ENCODE data around the gene ZSWIM2.

The ZSWIM2 gene

GRCh38 chr2:186881660-186882059, 32.7 kb upstream of the ZSWIM2 start:
- Histone ChIP-seq H3K9me3 (no peaks in the 10 kb centered on the region), H3K4me3 (ENCODE audit: low read depth in 1 of 2, low read length in 1 of 2) (no peak overlapping the region), H3K27ac (no peak overlapping the region), H3K27me3 (no peaks in the 10 kb centered on the region), H3K36me3 (no peaks in the 10 kb centered on the region), H3K4me1 (ENCODE audit: control insufficient read depth in 1 of 2, insufficient read depth in 1 of 2, low read depth in 1 of 2, low read length in 1 of 2) (no peaks in the 10 kb centered on the region)
- no peak for TF ChIP-seq CTCF (IDR thresholded peaks at IDR 0.05)

DNA sequence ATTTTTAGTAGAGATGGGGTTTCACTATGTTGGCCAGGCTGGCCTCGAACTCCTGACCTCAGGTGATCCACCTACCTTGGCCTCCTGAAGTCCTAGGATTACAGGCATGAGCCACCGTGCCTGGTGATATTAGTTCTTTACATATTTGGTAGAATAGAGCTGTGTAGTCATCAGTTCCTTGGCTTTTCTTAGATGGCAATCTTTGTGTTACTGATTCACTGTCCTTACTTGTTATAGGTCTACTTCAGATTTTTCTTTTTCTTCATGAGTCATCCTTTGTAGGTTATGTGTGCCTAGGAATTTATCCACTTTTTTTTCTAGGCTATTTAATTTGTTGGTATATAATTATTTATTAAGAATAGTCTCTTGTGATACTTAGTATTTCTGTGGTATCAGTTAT, 30.3 kb upstream of the ZSWIM2 start:
- no peaks in the 10 kb centered on the region for H3K36me3 ChIP-seq
- TF ChIP-seq CTCF (IDR thresholded peaks at IDR 0.05): no peak
- no peaks in the 10 kb centered on the region for H3K4me1 ChIP-seq (ENCODE audit: control insufficient read depth in 1 of 2, insufficient read depth in 1 of 2, low read depth in 1 of 2, low read length in 1 of 2)
- H3K9me3 ChIP-seq: no peaks in the 10 kb centered on the region
- H3K27ac ChIP-seq: no peak overlapping the region
- H3K27me3 ChIP-seq: no peaks in the 10 kb centered on the region
- no peak overlapping the region for H3K4me3 ChIP-seq (ENCODE audit: low read depth in 1 of 2, low read length in 1 of 2)

GRCh38 chr2:186874713-186875112, 25.7 kb upstream of the ZSWIM2 start:
- H3K27ac ChIP-seq: no peak overlapping the region

GRCh38 chr2:186871881-186872280, 22.9 kb upstream of the ZSWIM2 start:
- Histone ChIP-seq H3K36me3 (no peaks in the 10 kb centered on the region), H3K4me1 (ENCODE audit: control insufficient read depth in 1 of 2, insufficient read depth in 1 of 2, low read depth in 1 of 2, low read length in 1 of 2) (no peaks in the 10 kb centered on the region), H3K27ac (no peak overlapping the region), H3K9me3 (no peaks in the 10 kb centered on the region), H3K4me3 (ENCODE audit: low read depth in 1 of 2, low read length in 1 of 2) (no peak overlapping the region), H3K27me3 (no peaks in the 10 kb centered on the region)
- no peak for TF ChIP-seq CTCF (IDR thresholded peaks at IDR 0.05)

More at GRCh38 chr2:186874713-186875112, 25.7 kb upstream of the ZSWIM2 start:
- no peaks in the 10 kb centered on the region for H3K36me3 ChIP-seq
- H3K4me3 ChIP-seq (ENCODE audit: low read depth in 1 of 2, low read length in 1 of 2): no peak overlapping the region
- no peak for TF ChIP-seq CTCF (IDR thresholded peaks at IDR 0.05)
- H3K4me1 ChIP-seq (ENCODE audit: control insufficient read depth in 1 of 2, insufficient read depth in 1 of 2, low read depth in 1 of 2, low read length in 1 of 2): no peaks in the 10 kb centered on the region
- no peaks in the 10 kb centered on the region for H3K9me3 ChIP-seq
- no peaks in the 10 kb centered on the region for H3K27me3 ChIP-seq

- Histone ChIP-seq H3K36me3 (no peaks in the 10 kb centered on the region), H3K27ac (no peak overlapping the region), H3K4me1 (ENCODE audit: control insufficient read depth in 1 of 2, insufficient read depth in 1 of 2, low read depth in 1 of 2, low read length in 1 of 2) (no peaks in the 10 kb centered on the region), H3K27me3 (no peaks in the 10 kb centered on the region), H3K4me3 (ENCODE audit: low read depth in 1 of 2, low read length in 1 of 2) (no peak overlapping the region), H3K9me3 (no peaks in the 10 kb centered on the region)
- TF ChIP-seq CTCF (IDR thresholded peaks at IDR 0.05): no peak
These were observed 19.4 kb upstream of the ZSWIM2 start for GRCh38 chr2:186868344-186868743.
